ENCODE data around the gene CYFIP1.

DNA sequence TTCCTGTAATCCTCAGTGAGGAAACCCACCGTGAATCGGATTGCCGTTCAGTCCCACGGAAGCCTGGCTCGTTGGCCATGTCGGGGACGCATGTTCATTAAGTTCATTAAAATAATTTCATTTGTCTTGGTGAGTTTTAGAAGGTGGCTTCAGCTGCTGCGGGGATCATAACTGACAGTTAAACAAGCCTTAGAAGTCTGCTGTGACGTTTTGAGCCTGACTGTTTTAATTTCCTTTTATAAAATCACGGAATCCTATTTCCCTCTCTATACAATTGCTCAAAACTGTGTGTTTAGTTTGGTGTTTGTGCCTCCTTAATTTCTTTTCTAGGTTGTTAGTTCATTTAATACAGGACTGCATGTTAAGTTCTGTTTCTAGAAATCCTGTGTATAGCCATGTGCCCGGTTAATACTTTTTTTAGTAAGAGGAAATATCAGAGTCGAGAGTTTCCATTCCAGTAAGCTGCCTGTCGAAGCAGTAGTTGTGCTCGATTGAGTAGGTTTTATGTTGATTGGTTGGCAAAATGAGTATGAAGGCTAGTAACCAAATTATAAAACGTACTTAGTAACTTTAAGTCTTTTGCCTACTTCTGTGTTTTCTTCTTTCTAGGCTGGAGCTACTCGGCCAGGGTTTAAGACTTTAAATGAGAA lies 141.0 kb downstream of the CYFIP1 start:
- TF ChIP-seq, protein P1, sequence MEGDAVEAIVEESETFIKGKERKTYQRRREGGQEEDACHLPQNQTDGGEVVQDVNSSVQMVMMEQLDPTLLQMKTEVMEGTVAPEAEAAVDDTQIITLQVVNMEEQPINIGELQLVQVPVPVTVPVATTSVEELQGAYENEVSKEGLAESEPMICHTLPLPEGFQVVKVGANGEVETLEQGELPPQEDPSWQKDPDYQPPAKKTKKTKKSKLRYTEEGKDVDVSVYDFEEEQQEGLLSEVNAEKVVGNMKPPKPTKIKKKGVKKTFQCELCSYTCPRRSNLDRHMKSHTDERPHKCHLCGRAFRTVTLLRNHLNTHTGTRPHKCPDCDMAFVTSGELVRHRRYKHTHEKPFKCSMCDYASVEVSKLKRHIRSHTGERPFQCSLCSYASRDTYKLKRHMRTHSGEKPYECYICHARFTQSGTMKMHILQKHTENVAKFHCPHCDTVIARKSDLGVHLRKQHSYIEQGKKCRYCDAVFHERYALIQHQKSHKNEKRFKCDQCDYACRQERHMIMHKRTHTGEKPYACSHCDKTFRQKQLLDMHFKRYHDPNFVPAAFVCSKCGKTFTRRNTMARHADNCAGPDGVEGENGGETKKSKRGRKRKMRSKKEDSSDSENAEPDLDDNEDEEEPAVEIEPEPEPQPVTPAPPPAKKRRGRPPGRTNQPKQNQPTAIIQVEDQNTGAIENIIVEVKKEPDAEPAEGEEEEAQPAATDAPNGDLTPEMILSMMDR (IDR thresholded peaks at IDR 0.05): no peak
- TF ChIP-seq POLR2AphosphoS5 (IDR thresholded peaks at IDR 0.05; ENCODE audit: low read depth, low read length): no peak
- TF ChIP-seq, protein P2, sequence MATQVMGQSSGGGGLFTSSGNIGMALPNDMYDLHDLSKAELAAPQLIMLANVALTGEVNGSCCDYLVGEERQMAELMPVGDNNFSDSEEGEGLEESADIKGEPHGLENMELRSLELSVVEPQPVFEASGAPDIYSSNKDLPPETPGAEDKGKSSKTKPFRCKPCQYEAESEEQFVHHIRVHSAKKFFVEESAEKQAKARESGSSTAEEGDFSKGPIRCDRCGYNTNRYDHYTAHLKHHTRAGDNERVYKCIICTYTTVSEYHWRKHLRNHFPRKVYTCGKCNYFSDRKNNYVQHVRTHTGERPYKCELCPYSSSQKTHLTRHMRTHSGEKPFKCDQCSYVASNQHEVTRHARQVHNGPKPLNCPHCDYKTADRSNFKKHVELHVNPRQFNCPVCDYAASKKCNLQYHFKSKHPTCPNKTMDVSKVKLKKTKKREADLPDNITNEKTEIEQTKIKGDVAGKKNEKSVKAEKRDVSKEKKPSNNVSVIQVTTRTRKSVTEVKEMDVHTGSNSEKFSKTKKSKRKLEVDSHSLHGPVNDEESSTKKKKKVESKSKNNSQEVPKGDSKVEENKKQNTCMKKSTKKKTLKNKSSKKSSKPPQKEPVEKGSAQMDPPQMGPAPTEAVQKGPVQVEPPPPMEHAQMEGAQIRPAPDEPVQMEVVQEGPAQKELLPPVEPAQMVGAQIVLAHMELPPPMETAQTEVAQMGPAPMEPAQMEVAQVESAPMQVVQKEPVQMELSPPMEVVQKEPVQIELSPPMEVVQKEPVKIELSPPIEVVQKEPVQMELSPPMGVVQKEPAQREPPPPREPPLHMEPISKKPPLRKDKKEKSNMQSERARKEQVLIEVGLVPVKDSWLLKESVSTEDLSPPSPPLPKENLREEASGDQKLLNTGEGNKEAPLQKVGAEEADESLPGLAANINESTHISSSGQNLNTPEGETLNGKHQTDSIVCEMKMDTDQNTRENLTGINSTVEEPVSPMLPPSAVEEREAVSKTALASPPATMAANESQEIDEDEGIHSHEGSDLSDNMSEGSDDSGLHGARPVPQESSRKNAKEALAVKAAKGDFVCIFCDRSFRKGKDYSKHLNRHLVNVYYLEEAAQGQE (IDR thresholded peaks at IDR 0.05; ENCODE audit: insufficient read depth in 1 of 2, low read depth in 2 of 2, low read length in 1 of 2): no peak
- TF ChIP-seq SIN3A (IDR thresholded peaks at IDR 0.05; ENCODE audit: borderline replicate concordance, insufficient read depth, low read depth, low read length): 0 out of 2 replicates have a peak, but pooled peaks have one; percentile 5
